Cardiac muscle cell (in vitro differentiated cells and primary cell): ENCODE measurements around the gene CCR8. TPM values are rescaled to one million over a fixed set of nuclear protein-coding genes. Genes with fewer than 3 reads are reported as not detected.

Source experiments
- DNase-seq, 2 donors: peaks; one replicate each; pipeline versions ENCODE4 v3.0.0 to v3.0.0-alpha.2; 2010 to 2017; ENCODE audit warnings: low read depth in 1 of 2, low spot score in 1 of 2
- H3K27ac ChIP-seq: fragments of 200-600 bp; sonication (generic); 2 replicates; pipeline ENCODE4 v1.5.1; 2016
- H3K27me3 ChIP-seq: fragments of 200-600 bp; sonication (generic); 2 replicates; pipeline ENCODE4 v1.6.0; 2016; ENCODE audit warnings: control low read depth
- H3K36me3 ChIP-seq: fragments of 200-600 bp; sonication (generic); 2 replicates; pipeline ENCODE4 v1.5.1; 2016; ENCODE audit warnings: control low read depth
- H3K4me1 ChIP-seq: fragments of 200-600 bp; sonication (generic); 2 replicates; pipeline ENCODE4 v1.8.1; 2017; ENCODE audit warnings: low read depth, mild to moderate bottlenecking, mixed run types
- H3K4me3 ChIP-seq: fragments of 200-600 bp; sonication (generic); 2 replicates; pipeline ENCODE4 v1.5.1; 2016; ENCODE audit warnings: mild to moderate bottlenecking
- H3K9me3 ChIP-seq: fragments of 200-600 bp; sonication (generic); 2 replicates; pipeline ENCODE4 v1.5.1; 2017; ENCODE audit warnings: low read depth, mild to moderate bottlenecking, control low read depth
- CTCF ChIP-seq: IDR thresholded peaks from 2 replicates; pipeline ENCODE4 v1.5.1; 2012; ENCODE audit warnings: low read depth, mild to moderate bottlenecking, low read length
- polyA plus RNA-seq: library from polyadenylated mRNA; unstranded; fragments of >200 nt; fragmentation: Nextera tagmentation; extraction: Ambion mirVana; gene quantifications from 2 replicates; pipeline ENCODE4 v1.2.1, GENCODE V29; 2016
- total RNA-seq: library from RNA; depleted of rRNA; stranded (reverse); fragments of >200 nt; gene quantifications from 2 replicates; pipeline ENCODE4 v1.2.3, GENCODE V29; 2016

The CCR8 gene
- total and polyA plus RNA-seq, 2 experiments from 2014 or later = not detected

GRCh38 chr3:39343076-39343717, 13.7 kb downstream of the CCR8 start:
- no peaks in the 10 kb centered on the region for H3K36me3 ChIP-seq
- H3K27ac ChIP-seq = no peak overlapping the region
- no peaks in the 10 kb centered on the region for H3K27me3 ChIP-seq
- no peak for TF ChIP-seq CTCF
- H3K4me3 ChIP-seq = no peak overlapping the region
- H3K9me3 ChIP-seq = no peaks in the 10 kb centered on the region
- no peaks in the 10 kb centered on the region for H3K4me1 ChIP-seq
- DNase-seq = no peak

- TF ChIP-seq CTCF = no peak
- no peak for DNase-seq
- Histone ChIP-seq H3K27ac (no peak overlapping the region), H3K4me1 (no peaks in the 10 kb centered on the region), H3K27me3 (no peaks in the 10 kb centered on the region), H3K4me3 (no peak overlapping the region), H3K9me3 (no peaks in the 10 kb centered on the region), H3K36me3 (no peaks in the 10 kb centered on the region)
These were observed 14.3 kb downstream of the CCR8 start for GRCh38 chr3:39343760-39344159.

- Histone ChIP-seq H3K36me3 (no peaks in the 10 kb centered on the region), H3K27ac (no peak overlapping the region), H3K4me1 (no peaks in the 10 kb centered on the region), H3K27me3 (no peaks in the 10 kb centered on the region), H3K9me3 (no peaks in the 10 kb centered on the region), H3K4me3 (no peak overlapping the region)
- DNase-seq = no peak
- TF ChIP-seq CTCF = no peak
These were observed 15.3 kb downstream of the CCR8 start for GRCh38 chr3:39344746-39345344.

- no peak for DNase-seq
- no peaks in the 10 kb centered on the region for H3K9me3 ChIP-seq
- no peaks in the 10 kb centered on the region for H3K36me3 ChIP-seq
- H3K27me3 ChIP-seq = no peaks in the 10 kb centered on the region
- H3K4me1 ChIP-seq = no peaks in the 10 kb centered on the region
- H3K4me3 ChIP-seq = no peak overlapping the region
- no peak overlapping the region for H3K27ac ChIP-seq
- TF ChIP-seq CTCF = no peak
These were observed 17.5 kb downstream of the CCR8 start for GRCh38 chr3:39346785-39347585.

GRCh38 chr3:39347586-39347876, 18.0 kb downstream of the CCR8 start:
- no peak for TF ChIP-seq CTCF
- no peaks in the 10 kb centered on the region for H3K4me1 ChIP-seq

More at GRCh38 chr3:39347586-39347876, 18.0 kb downstream of the CCR8 start:
- H3K27ac ChIP-seq = no peak overlapping the region
- no peaks in the 10 kb centered on the region for H3K9me3 ChIP-seq
- no peak overlapping the region for H3K4me3 ChIP-seq
- H3K27me3 ChIP-seq = no peaks in the 10 kb centered on the region
- no peak for DNase-seq
- H3K36me3 ChIP-seq = no peaks in the 10 kb centered on the region
